Ramos (cell line): ENCODE results near the gene KIR3DL1.
"Not testable (repeated sequence)": the region's sequence is repeated elsewhere in the genome, so short reads cannot be mapped to it uniquely, and the experiment has no call there.

Source experiments
- in situ Hi-C: fragments of 300-500 bp; cut with MboI; formaldehyde crosslinking; loops from one replicate; pipeline ENCODE4 v1.14.3; 2022; ENCODE audit warnings: low sequenced_read_pairs; ENCODE audit not compliant: unreplicated experiment

The KIR3DL1 gene

GRCh38 chr19:54816251-54816650, at the start of gene KIR3DL1:
Gene KIR3DL1 (plus strand): TSS chr19:54816468.
- in situ Hi-C loops: not testable (repeated sequence)

GRCh38 chr19:54769646-54770045, 46.6 kb upstream of the KIR3DL1 start, which contains the start of gene KIR2DL1:
Gene KIR2DL1 (plus strand): TSS chr19:54769793. CDS start chr19:54769851, 58 bp downstream.
- in situ Hi-C loops: not testable (repeated sequence)

GRCh38 chr19:54770511-54770910, 45.8 kb upstream of the KIR3DL1 start:
- in situ Hi-C loops: not testable (repeated sequence)

- in situ Hi-C loops: not testable (repeated sequence)
Observed at GRCh38 chr19:54771018-54771960, 45.0 kb upstream of the KIR3DL1 start.

GRCh38 chr19:54772666-54773065, 43.6 kb upstream of the KIR3DL1 start:
- in situ Hi-C loops: not testable (repeated sequence)

- in situ Hi-C loops: not testable (repeated sequence)
Observed at GRCh38 chr19:54775095-54775815, 41.0 kb upstream of the KIR3DL1 start.

GRCh38 chr19:54775830-54776229, 40.4 kb upstream of the KIR3DL1 start:
- in situ Hi-C loops: not testable (repeated sequence)

- in situ Hi-C loops: not testable (repeated sequence)
Observed at GRCh38 chr19:54777851-54778250, 38.4 kb upstream of the KIR3DL1 start.

GRCh38 chr19:54778896-54779295, 37.4 kb upstream of the KIR3DL1 start:
- in situ Hi-C loops: not testable (repeated sequence)

GRCh38 chr19:54782916-54783315, 33.4 kb upstream of the KIR3DL1 start:
- in situ Hi-C loops: not testable (repeated sequence)

GRCh38 chr19:54786091-54786723, 30.1 kb upstream of the KIR3DL1 start:
- in situ Hi-C loops: not testable (repeated sequence)

GRCh38 chr19:54788154-54788553, 28.1 kb upstream of the KIR3DL1 start:
- in situ Hi-C loops: not testable (repeated sequence)

GRCh38 chr19:54790711-54791110, 25.6 kb upstream of the KIR3DL1 start:
- in situ Hi-C loops: no loop called here

GRCh38 chr19:54791476-54791875, 24.8 kb upstream of the KIR3DL1 start:
- in situ Hi-C loops: no loop called here

- in situ Hi-C loops: no loop called here
Observed at GRCh38 chr19:54792814-54793213, 23.5 kb upstream of the KIR3DL1 start.

- in situ Hi-C loops: no loop called here
Observed at GRCh38 chr19:54795758-54796157, 20.5 kb upstream of the KIR3DL1 start.

- in situ Hi-C loops: no loop called here
Observed at GRCh38 chr19:54803410-54803809, 12.9 kb upstream of the KIR3DL1 start, which contains the start of gene KIR2DL4. Gene KIR2DL4 (plus strand): TSS chr19:54803610. CDS start chr19:54803652, 42 bp downstream.

- in situ Hi-C loops: no loop called here
Observed at GRCh38 chr19:54804101-54804500, 12.2 kb upstream of the KIR3DL1 start.

GRCh38 chr19:54804571-54804970, 11.7 kb upstream of the KIR3DL1 start:
- in situ Hi-C loops: no loop called here
